Duodenal mucosa (tissue), 2 donors: ENCODE measurements around the gene HNRNPA2B1.
"Not testable (repeated sequence)": the region's sequence is repeated elsewhere in the genome, so short reads cannot be mapped to it uniquely, and the experiment has no call there.

Experiments used
- H3K27ac ChIP-seq: one replicate; pipeline ENCODE4 v1.7.0; 2013; ENCODE audit warnings: low read depth, low read length
- H3K27me3 ChIP-seq, 2 donors: one replicate each; pipeline ENCODE4 v1.7.0; 2013; ENCODE audit warnings: low read length in 2 of 2, control low read depth in 1 of 2; ENCODE audit not compliant: insufficient read depth in 2 of 2, control insufficient read depth in 1 of 2
- H3K36me3 ChIP-seq, 2 donors: one replicate each; pipeline ENCODE4 v1.7.0; 2013; ENCODE audit warnings: low read length in 2 of 2, control low read depth in 1 of 2; ENCODE audit not compliant: insufficient read depth in 2 of 2, control insufficient read depth in 1 of 2
- H3K4me1 ChIP-seq, 2 donors: one replicate each; pipeline ENCODE4 v1.7.0; 2013; ENCODE audit warnings: low read length in 2 of 2, control low read depth in 1 of 2; ENCODE audit not compliant: insufficient read depth in 2 of 2, control insufficient read depth in 1 of 2
- H3K4me3 ChIP-seq, 2 donors: one replicate each; pipeline ENCODE4 v1.7.0; 2013; ENCODE audit warnings: low read length in 2 of 2, low read depth in 1 of 2
- H3K9ac ChIP-seq, 2 donors: one replicate each; pipeline ENCODE4 v1.7.0; 2013; ENCODE audit warnings: low read length in 2 of 2, low read depth in 1 of 2
- H3K9me3 ChIP-seq, 2 donors: one replicate each; pipeline ENCODE4 v1.7.0; 2013; ENCODE audit warnings: low read length in 2 of 2, control low read depth in 1 of 2; ENCODE audit not compliant: control insufficient read depth in 1 of 2

HNRNPA2B1 gene

DNA sequence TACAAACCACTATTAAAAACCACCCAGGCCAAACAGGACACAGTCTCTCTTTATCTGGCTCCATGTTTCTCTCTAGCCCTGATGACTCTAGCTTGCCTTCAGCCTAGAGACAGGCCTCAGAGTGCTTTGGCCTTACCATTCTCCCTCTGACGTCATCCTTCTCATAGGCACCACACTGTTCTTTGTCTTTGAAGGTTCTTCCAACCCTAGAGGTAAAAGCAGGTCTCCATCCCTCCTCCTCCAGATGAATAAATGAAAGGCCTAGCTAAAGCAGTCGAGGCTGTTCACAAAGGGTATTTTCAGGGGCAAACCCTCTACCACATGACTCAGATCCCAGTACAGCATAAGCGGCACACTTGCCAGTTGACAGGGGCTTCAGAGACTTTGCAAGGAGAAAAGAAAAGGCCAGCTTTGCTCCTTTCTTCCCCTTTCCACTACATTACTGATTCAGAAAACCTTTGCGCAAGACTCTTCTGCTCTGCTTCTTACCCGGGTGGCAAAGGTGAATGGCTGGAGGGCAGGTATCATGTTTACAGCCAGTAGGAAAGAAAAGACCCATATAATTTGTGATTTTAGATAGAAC lies 33.8 kb downstream of the HNRNPA2B1 start:
- Histone ChIP-seq H3K9me3 (no peaks in the 10 kb centered on the region), H3K27me3 (no peaks in the 10 kb centered on the region), H3K4me3 (peak overlapping the region in 1 of 2 donors; percentile 56), H3K36me3 (no peaks in the 10 kb centered on the region), H3K4me1 (peaks cover 20 to 24% of the 10 kb centered on the region in 2 donors), H3K9ac (peak overlapping the region; percentile 20 to 60), H3K27ac (peak overlapping the region; percentile 6)

DNA sequence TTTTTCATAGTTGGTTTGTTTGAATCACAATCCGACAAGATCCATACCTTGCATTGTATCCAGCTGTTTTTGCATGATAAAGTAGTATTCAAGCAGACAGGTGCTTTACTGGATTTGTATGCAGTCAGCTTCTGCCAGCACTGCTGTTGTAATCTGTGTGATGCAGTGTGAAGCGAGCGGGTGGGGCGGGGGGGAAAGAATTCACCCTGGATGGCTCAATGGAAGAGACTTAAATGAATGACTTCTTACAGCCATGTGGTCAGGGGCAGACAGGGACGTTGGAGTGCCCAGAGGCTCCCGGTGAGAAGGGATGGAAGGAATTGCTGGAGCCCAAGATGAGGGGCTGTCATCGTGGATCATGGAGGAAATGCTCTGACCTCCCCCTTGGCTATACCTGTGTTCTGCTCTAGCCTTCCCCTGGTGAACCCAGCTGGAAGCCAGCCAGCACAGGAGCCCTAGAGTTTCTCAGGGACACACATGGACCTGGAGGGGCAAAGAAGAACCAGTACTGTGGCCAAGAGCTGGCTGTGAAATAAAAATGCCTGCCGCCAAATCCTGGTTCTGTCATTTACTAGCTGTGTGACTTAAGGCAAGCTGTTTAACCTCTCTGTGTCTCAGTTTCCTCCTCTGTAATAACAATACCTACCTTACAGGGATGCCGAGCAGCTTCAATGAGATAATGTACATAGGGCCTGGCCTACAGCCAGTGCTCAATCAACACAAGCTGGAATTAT lies 34.4 kb downstream of the HNRNPA2B1 start:
- H3K4me1 ChIP-seq, result peaks cover 20 to 24% of the 10 kb centered on the region in 2 donors
- no peak overlapping the region for H3K27ac ChIP-seq
- H3K9ac ChIP-seq, result no peak overlapping the region
- H3K9me3 ChIP-seq, result no peaks in the 10 kb centered on the region
- H3K36me3 ChIP-seq, result no peaks in the 10 kb centered on the region
- no peaks in the 10 kb centered on the region for H3K27me3 ChIP-seq
- no peak overlapping the region for H3K4me3 ChIP-seq

DNA sequence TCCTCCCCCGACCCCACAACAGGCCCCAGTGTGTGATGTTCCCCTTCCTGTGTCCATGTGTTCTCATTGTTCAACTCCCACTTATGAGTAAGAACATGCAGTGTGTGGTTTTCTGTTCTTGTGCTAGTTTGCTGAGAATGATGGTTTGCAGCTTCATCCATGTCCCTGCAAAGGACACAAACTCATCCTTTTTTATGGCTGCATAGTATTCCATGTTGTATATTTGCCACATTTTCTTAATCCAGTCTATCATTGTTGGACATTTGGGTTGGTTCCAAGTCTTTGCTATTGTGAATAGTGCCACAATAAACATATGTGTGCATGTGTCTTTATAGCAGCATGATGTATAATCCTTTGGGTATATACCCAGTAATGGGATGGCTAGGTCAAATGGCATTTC lies 36.7 kb downstream of the HNRNPA2B1 start:
- not testable (repeated sequence) for H3K9ac ChIP-seq, H3K36me3 ChIP-seq, H3K4me3 ChIP-seq, H3K27me3 ChIP-seq, H3K27ac ChIP-seq, H3K9me3 ChIP-seq
- H3K4me1 ChIP-seq, result peaks cover 30 to 32% of the 10 kb centered on the region in 2 donors

DNA sequence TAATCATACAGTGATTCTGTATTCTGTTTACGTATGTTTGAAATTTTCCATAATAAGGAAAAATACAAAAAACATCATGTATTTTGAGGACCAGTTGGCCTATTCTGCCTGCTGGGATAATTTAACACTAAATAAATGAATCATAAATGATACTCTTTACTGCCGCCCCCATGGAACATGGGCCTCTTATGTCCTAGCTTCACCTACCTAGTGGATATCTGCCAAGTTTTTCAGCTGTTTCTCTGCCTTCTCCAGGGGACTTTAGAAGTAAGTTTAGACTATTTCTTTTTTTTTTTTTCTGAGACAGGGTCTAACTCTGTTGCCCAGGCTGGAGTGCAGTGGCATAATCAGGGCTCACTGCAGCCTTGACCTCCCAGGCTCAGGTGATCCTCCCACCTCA lies 38.1 kb downstream of the HNRNPA2B1 start:
- no peaks in the 10 kb centered on the region for H3K9me3 ChIP-seq

DNA sequence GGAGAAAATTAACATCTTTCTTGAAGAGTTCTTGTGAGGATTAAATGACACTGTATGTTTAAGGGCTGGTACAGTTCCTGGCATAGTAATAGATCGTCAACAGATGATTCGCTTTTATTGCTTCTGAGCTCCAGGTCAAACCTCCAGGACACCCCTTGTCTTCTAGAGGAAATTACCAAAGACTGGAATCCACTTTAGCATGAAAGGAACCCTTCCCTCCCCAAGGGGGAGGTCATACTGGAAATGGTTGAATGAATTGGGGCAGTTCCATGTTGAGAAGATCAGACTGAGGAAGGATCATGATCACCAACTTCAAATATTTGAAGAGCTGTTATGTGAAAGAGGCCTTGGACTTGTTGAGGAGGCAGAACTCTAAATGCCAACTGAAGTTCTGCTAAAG lies 39.6 kb downstream of the HNRNPA2B1 start:
- no peaks in the 10 kb centered on the region for H3K9me3 ChIP-seq
- H3K4me3 ChIP-seq, result no peak overlapping the region
- peaks cover 24 to 26% of the 10 kb centered on the region in 2 donors for H3K4me1 ChIP-seq
- no peaks in the 10 kb centered on the region for H3K27me3 ChIP-seq
- no peak overlapping the region for H3K27ac ChIP-seq
- H3K9ac ChIP-seq, result no peak overlapping the region
- no peaks in the 10 kb centered on the region for H3K36me3 ChIP-seq

More for the DNA sequence above, 38.1 kb downstream of the HNRNPA2B1 start:
- H3K27me3 ChIP-seq, result no peaks in the 10 kb centered on the region
- no peak overlapping the region for H3K27ac ChIP-seq
- no peak overlapping the region for H3K9ac ChIP-seq
- no peaks in the 10 kb centered on the region for H3K36me3 ChIP-seq
- H3K4me3 ChIP-seq, result no peak overlapping the region
- peaks cover 32 to 36% of the 10 kb centered on the region in 2 donors for H3K4me1 ChIP-seq

DNA sequence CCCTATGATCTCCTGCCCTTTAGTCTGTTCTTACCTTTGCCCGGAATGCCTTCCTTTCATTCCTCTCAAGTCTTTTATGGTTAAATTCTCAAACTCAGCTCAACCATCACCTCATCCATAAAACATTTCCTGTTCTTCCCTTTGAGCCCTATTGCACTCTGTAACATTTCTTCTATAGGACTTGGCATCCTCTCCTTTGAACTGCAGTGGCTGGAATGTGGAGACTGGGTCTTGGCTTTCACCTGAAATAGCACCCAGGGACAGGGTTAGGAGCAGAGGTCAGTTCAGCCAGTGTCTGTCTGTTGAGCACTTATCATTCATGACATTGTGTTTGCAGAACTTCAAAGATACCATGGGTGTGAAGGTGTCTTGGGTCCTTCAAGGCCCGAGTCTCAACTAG lies 41.3 kb downstream of the HNRNPA2B1 start:
- Histone ChIP-seq H3K27ac (no peak overlapping the region), H3K36me3 (no peaks in the 10 kb centered on the region), H3K9ac (no peak overlapping the region), H3K27me3 (no peaks in the 10 kb centered on the region), H3K4me1 (peaks cover 34 to 37% of the 10 kb centered on the region in 2 donors), H3K9me3 (no peaks in the 10 kb centered on the region), H3K4me3 (no peak overlapping the region)

DNA sequence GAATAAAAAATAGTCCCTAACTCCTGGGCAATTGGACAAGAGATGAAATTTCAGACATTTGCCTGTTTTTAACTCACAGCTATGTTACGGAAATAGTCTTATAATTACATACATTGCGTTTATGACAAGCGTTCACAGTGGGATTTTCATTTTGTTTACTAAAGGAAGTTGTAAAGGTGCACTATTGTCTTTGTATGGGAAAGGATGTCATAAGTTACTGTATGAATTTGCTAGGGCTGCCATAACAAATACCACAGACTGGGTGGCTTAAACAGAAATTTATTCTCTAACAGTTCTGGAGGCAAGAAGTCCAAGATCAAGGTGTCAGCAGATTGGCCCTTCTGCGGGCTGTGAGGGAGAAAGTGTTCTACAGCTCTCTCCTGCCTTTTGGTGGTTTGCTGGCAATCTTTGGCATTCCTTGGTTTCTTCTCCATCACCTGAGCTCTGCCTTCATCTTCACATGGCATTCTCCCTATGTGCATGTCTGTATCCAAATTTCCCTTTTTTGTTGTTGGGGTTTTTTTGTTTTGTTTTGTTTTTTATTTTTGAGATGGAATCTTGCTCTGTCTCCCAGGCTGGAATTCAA lies 42.9 kb downstream of the HNRNPA2B1 start:
- H3K36me3 ChIP-seq, result no peaks in the 10 kb centered on the region
- no peak overlapping the region for H3K4me3 ChIP-seq
- no peaks in the 10 kb centered on the region for H3K9me3 ChIP-seq
- H3K27ac ChIP-seq, result no peak overlapping the region
- H3K4me1 ChIP-seq, result peaks cover 47 to 48% of the 10 kb centered on the region in 2 donors
- H3K27me3 ChIP-seq, result no peaks in the 10 kb centered on the region
- H3K9ac ChIP-seq, result no peak overlapping the region

DNA sequence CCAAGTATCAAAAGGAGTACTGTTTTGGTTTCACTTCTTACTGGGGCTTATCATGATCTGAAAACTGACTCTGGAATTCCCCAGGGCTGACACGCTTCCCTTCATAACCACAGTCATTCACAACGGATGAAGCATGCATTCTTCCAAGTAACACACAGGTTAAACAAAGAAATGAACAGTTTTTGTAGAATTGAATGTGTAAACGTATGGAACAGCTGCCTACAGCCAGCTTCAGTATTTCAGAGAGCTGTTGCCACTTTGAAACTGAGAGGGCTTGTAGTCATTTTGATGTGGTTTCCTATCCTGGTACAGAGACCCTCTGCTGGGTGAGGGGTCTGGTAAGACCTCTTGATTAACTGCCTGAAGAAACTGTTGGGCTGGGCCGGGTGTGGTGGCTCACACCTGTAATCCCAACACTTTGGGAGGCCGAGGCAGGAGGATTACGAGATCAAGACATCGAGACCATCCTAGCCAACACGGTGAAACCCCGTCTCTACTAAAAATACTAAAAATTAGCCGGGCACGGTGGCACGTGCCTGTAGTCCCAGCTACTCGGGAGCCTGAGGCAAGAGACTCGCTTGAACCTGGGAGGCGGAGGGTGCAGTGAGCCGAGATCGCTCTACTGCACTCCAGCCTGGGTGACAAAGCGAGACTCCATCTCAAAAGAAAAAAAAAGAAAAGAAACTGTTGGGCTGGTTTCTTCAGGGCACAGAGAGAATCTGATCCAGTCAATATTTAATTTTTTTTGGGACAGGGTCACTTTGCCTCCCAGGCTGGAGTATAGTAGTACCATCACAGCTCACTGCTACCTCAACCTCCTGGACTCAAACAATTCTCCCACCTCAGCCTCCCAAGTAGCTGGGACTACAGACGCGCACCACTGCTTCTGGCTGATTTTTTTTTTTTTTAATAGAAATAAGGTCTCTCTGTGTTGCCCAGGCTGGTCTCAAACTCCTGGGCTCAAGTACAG lies 43.8 kb downstream of the HNRNPA2B1 start:
- H3K36me3 ChIP-seq, result no peaks in the 10 kb centered on the region
- H3K4me3 ChIP-seq, result peak overlapping the region; percentile 18 to 51
- H3K4me1 ChIP-seq, result peaks cover 44 to 48% of the 10 kb centered on the region in 2 donors
- H3K9ac ChIP-seq, result peak overlapping the region in 1 of 2 donors; percentile 19
- H3K27me3 ChIP-seq, result no peaks in the 10 kb centered on the region
- H3K27ac ChIP-seq, result peak overlapping the region; percentile 45
- H3K9me3 ChIP-seq, result no peaks in the 10 kb centered on the region

DNA sequence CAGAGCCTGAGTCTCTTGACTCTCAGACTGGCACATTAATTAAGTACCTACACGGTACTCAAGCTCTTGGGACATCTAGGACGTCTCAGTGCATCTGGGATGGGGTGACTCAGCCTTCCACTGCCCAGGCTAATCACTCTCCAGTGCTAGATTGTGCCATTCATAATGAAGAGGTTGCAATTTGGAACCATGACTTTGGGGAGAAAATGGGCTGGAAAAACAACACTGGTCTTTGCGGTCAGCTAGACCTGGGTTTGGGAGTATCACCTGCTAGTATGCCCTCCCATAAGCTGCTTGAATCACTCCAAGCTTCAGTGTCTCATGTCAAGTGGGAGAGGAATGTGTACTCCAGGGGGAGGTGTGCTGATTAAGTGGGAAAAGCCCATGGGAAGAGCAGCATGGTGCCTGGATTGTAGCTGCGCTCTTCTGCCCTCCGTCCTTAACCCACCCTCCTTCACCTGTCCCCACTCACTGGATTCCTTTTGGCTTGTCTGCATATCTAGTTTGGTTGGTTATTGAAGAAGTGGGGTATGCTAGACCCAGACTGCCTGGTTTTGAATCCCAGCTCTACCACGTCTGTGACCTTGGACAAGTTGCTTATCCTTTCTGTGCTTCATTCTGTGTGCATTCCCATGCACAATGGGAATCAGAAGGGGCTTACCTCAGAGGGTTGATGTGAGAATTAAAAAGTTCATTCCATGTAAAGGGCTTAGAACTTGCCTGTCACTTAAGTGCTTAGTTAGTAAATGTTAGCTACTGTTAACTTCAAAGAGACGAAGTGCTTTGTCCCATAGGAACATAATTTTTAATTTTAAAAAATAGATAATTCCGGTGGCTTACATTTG lies 44.8 kb downstream of the HNRNPA2B1 start:
- Histone ChIP-seq H3K9me3 (no peaks in the 10 kb centered on the region), H3K27ac (no peak overlapping the region), H3K4me1 (peaks cover 44 to 49% of the 10 kb centered on the region in 2 donors), H3K4me3 (peak overlapping the region in 1 of 2 donors; percentile 2), H3K9ac (peak overlapping the region in 1 of 2 donors; percentile 14), H3K36me3 (no peaks in the 10 kb centered on the region), H3K27me3 (no peaks in the 10 kb centered on the region)
